GM23338 (cell line): ENCODE results near the gene ST3GAL2.

Experiments
- EZH2 ChIP-seq: fragments of 200-600 bp; sonication (generic); IDR thresholded peaks from one replicate; pipeline ENCODE4 v1.8.0; 2017; ENCODE audit warnings: antibody characterized with exemption, mild to moderate bottlenecking, low read depth; ENCODE audit not compliant: unreplicated experiment
- EZH2phosphoT487 ChIP-seq: fragments of 200-600 bp; sonication (generic); IDR thresholded peaks from one replicate; pipeline ENCODE4 v1.8.1; 2018; ENCODE audit warnings: antibody characterized with exemption; ENCODE audit not compliant: unreplicated experiment
- JUNB ChIP-seq: IDR thresholded peaks from one replicate; pipeline ENCODE4 v1.6.1; 2016; ENCODE audit warnings: antibody characterized with exemption; ENCODE audit not compliant: unreplicated experiment
- POLR2AphosphoS5 ChIP-seq: IDR thresholded peaks from 2 replicates; pipeline ENCODE4 v1.6.1; 2016; ENCODE audit warnings: antibody characterized with exemption, low read depth
- ZNF331 ChIP-seq: fragments of 250-450 bp; sonication (Bioruptor Pico); IDR thresholded peaks from 2 replicates; pipeline ENCODE4 v1.5.0; 2020; ENCODE audit warnings: low read depth, mild to moderate bottlenecking, moderate library complexity
- TF ChIP-seq, protein P1 (sequence below), 2 experiments: fragments of 200-600 bp in 1 of 2; sonication (generic) in 1 of 2; conservative IDR thresholded peaks; 2 replicates each; pipeline versions ENCODE4 v1.5.1 to v1.6.1; 2016 to 2017; ENCODE audit warnings: antibody characterized with exemption in 2 of 2, low read depth in 2 of 2, mild to moderate bottlenecking in 2 of 2, moderate library complexity in 1 of 2
- TF ChIP-seq, protein P2 (sequence below): IDR thresholded peaks from one replicate; pipeline ENCODE4 v1.6.1; 2018; ENCODE audit warnings: antibody characterized with exemption; ENCODE audit not compliant: unreplicated experiment
- TF ChIP-seq, protein P3 (sequence below): IDR thresholded peaks from 2 replicates; pipeline ENCODE4 v1.6.1; 2016; ENCODE audit warnings: antibody characterized with exemption

DNA sequence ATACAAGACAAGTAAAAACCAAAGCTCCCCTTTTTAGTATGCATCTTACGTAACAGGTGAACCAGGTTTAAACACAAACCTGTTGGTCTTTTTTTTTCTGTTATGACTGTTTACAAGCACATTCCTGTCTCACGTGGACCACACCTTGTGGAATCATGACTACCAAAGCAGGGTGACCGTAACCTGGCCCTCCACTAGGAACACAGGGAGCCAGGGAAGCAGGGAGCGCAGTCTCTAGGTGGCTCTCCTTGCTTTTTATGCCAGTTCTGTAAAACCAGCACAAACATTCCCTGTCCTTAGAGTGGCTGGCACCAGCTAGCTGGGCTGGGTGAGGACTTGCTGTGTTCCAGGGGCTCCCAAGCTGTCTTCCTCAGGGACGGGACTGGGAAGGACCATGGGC, 48.1 kb downstream of the ST3GAL2 start:
- TF ChIP-seq POLR2AphosphoS5, result no peak
- TF ChIP-seq, protein P1, sequence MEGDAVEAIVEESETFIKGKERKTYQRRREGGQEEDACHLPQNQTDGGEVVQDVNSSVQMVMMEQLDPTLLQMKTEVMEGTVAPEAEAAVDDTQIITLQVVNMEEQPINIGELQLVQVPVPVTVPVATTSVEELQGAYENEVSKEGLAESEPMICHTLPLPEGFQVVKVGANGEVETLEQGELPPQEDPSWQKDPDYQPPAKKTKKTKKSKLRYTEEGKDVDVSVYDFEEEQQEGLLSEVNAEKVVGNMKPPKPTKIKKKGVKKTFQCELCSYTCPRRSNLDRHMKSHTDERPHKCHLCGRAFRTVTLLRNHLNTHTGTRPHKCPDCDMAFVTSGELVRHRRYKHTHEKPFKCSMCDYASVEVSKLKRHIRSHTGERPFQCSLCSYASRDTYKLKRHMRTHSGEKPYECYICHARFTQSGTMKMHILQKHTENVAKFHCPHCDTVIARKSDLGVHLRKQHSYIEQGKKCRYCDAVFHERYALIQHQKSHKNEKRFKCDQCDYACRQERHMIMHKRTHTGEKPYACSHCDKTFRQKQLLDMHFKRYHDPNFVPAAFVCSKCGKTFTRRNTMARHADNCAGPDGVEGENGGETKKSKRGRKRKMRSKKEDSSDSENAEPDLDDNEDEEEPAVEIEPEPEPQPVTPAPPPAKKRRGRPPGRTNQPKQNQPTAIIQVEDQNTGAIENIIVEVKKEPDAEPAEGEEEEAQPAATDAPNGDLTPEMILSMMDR (conservative IDR thresholded peaks at IDR 0.05; ENCODE audit: low read depth in 2 of 2), result no peak
- no peak for TF ChIP-seq JUNB
- no peak for TF ChIP-seq EZH2
- TF ChIP-seq, protein P2, sequence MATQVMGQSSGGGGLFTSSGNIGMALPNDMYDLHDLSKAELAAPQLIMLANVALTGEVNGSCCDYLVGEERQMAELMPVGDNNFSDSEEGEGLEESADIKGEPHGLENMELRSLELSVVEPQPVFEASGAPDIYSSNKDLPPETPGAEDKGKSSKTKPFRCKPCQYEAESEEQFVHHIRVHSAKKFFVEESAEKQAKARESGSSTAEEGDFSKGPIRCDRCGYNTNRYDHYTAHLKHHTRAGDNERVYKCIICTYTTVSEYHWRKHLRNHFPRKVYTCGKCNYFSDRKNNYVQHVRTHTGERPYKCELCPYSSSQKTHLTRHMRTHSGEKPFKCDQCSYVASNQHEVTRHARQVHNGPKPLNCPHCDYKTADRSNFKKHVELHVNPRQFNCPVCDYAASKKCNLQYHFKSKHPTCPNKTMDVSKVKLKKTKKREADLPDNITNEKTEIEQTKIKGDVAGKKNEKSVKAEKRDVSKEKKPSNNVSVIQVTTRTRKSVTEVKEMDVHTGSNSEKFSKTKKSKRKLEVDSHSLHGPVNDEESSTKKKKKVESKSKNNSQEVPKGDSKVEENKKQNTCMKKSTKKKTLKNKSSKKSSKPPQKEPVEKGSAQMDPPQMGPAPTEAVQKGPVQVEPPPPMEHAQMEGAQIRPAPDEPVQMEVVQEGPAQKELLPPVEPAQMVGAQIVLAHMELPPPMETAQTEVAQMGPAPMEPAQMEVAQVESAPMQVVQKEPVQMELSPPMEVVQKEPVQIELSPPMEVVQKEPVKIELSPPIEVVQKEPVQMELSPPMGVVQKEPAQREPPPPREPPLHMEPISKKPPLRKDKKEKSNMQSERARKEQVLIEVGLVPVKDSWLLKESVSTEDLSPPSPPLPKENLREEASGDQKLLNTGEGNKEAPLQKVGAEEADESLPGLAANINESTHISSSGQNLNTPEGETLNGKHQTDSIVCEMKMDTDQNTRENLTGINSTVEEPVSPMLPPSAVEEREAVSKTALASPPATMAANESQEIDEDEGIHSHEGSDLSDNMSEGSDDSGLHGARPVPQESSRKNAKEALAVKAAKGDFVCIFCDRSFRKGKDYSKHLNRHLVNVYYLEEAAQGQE, result no peak
- TF ChIP-seq EZH2phosphoT487, result no peak
- TF ChIP-seq ZNF331 (CRISPR knock-in tag), result no peak
- TF ChIP-seq, protein P3, sequence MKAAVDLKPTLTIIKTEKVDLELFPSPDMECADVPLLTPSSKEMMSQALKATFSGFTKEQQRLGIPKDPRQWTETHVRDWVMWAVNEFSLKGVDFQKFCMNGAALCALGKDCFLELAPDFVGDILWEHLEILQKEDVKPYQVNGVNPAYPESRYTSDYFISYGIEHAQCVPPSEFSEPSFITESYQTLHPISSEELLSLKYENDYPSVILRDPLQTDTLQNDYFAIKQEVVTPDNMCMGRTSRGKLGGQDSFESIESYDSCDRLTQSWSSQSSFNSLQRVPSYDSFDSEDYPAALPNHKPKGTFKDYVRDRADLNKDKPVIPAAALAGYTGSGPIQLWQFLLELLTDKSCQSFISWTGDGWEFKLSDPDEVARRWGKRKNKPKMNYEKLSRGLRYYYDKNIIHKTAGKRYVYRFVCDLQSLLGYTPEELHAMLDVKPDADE, result no peak
